Neural progenitor cell (in vitro differentiated cells): Measurements from ENCODE around the gene ALK.

Experiments
- CTCF ChIP-seq: fragments of 200-600 bp; sonication (generic); IDR thresholded peaks from 2 replicates; pipeline ENCODE4 v1.5.1; 2017; ENCODE audit warnings: antibody characterized with exemption, mild to moderate bottlenecking
- EZH2 ChIP-seq: fragments of 200-600 bp; sonication (generic); IDR thresholded peaks from 2 replicates; pipeline ENCODE4 v1.6.1; 2017; ENCODE audit warnings: antibody characterized with exemption, mild to moderate bottlenecking, moderate library complexity

DNA sequence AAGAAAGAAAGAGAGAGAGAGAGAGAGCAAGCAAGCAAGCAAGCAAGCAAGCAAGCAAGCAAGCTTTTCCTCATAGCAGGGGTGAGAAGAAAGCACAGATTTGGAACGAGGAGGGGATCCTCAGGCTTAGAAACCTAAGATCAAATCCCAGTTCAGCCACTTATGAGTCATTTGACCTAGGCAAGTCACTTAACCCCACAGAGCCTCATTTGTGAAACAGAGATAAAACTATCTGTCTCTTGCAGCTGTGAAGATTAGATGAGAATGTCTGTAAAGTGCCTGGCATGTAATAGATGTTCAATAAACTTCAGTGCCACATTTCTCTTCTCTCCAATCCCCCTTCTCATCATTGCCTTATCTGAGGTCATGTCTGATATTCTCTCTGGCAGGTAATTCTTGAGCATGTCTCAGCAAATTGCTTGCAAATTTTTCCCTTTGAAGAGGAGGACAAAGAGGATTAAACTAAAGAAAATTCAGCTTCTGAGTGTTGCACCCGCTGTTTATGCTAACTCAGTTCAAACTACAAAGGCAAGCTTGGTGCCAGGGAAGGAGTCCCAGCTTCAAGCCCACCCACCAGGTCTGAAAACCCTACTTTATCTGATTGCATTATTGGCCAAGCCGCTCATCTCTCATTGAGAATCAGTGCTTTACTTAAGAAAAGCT lies 20.3 kb downstream of the ALK start:
- TF ChIP-seq CTCF (no peak), EZH2 (no peak)
